GM12865 (cell line): Measurements from ENCODE around the gene ASPA.
"Not testable (repeated sequence)": the region's sequence is repeated elsewhere in the genome, so short reads cannot be mapped to it uniquely, and the experiment has no call there.

Source experiments
- DNase-seq: peaks from one replicate; pipeline ENCODE4 v3.0.0; 2010; ENCODE audit warnings: low read depth
- H3K4me3 ChIP-seq: 2 replicates; pipeline ENCODE4 v1.5.1; 2011; ENCODE audit warnings: mild to moderate bottlenecking, low read depth, low read length, control low read depth
- TF ChIP-seq, protein P1 (sequence below): IDR thresholded peaks from 2 replicates; pipeline ENCODE4 v1.5.1; 2011; ENCODE audit warnings: low read length, control low read depth, low read depth, inconsistent platforms; ENCODE audit not compliant: insufficient read depth; ENCODE audit errors: missing control alignments

ASPA gene

DNA sequence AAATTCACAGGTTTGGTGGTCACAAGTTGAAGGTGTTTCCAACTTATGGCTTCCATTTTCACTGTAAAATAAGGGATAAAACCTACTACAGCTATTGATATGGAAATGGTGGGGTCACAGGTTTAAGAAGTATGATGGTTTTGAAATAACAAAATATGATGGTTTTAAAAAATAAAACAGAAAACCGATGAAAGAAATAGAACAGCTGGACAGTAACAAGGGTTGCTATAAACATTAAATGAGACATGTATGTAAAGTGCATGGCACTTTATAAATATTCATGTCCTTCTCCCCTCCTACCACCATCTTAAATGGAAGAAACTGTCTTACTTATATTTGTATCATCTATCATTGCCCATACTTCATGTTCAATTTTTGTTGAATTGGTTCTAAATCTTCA is 31.3 kb downstream of the ASPA start:
- H3K4me3 ChIP-seq = no peak overlapping the region
- TF ChIP-seq, protein P1, sequence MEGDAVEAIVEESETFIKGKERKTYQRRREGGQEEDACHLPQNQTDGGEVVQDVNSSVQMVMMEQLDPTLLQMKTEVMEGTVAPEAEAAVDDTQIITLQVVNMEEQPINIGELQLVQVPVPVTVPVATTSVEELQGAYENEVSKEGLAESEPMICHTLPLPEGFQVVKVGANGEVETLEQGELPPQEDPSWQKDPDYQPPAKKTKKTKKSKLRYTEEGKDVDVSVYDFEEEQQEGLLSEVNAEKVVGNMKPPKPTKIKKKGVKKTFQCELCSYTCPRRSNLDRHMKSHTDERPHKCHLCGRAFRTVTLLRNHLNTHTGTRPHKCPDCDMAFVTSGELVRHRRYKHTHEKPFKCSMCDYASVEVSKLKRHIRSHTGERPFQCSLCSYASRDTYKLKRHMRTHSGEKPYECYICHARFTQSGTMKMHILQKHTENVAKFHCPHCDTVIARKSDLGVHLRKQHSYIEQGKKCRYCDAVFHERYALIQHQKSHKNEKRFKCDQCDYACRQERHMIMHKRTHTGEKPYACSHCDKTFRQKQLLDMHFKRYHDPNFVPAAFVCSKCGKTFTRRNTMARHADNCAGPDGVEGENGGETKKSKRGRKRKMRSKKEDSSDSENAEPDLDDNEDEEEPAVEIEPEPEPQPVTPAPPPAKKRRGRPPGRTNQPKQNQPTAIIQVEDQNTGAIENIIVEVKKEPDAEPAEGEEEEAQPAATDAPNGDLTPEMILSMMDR = no peak
- no peak for DNase-seq

DNA sequence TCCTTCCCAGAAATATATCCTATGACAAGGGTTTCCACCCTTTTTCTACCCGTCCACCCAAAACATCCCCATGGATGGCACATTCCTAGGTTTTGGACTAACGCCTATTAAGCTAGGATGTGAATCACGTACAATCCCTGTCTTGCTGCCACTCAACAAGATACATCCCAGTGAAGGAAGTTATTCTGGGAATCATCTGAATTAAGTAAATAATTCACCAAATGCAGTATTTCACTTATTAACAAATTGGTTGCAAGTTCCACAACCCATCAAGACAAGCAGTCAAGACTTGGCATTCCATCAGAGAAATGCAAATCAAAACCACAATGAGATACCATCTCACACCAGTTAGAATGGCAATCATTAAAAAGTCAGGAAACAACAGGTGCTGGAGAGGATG is 32.1 kb downstream of the ASPA start:
- no peak for DNase-seq
- no peak overlapping the region for H3K4me3 ChIP-seq
- TF ChIP-seq, protein P1 = no peak

DNA sequence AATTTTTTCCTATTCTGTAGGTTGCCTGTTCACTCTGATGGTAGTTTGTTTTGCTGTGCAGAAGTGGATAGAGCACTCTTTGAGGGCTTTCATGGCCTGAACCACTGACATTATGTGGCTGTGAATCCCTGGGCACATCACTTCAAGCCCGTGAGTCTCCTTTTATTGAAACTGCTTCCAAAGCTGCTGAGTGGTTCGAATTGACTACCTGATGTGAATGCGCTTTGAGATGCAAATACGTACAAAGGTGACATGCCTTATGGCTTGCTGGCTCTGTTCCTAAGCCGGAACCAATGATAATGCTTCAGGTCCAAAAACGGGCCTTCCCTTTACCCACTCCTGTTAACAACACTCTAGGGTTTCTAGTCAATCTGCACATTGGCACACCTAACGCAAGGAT is 34.3 kb downstream of the ASPA start:
- TF ChIP-seq, protein P1 = no peak
- no peak overlapping the region for H3K4me3 ChIP-seq
- DNase-seq = no peak

DNA sequence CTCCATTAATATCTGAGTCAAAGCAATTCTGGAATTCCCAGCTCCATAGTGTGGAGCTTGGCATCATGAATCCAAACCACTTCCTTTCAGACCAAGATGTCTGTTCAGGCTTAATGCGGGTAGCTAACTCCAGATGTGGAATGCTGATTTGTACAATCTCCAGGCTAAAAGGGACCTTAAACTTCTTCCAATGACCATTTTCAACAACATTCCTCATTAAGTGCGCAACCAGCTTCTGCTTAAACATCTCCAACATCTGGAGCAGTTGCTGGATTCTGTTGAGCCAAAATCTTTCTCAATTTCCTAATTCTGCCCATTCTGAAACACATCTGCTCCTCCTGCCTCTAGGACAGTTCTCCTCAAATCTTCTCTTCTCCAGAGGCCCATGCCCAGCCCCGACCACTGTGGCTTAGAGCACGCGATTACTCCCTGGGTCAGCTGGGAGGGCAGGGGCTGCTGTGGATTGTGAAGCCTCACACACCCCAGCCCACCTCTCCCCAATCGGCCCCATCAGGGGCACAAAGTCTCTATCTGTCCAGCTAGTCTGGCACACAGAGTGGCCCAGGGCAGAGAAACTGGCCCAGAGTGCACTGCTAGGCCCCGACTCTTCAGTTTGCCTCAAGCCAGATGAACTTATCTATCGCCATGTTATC is 36.2 kb downstream of the ASPA start:
- DNase-seq = no peak
- no peak overlapping the region for H3K4me3 ChIP-seq
- TF ChIP-seq, protein P1 = no peak

DNA sequence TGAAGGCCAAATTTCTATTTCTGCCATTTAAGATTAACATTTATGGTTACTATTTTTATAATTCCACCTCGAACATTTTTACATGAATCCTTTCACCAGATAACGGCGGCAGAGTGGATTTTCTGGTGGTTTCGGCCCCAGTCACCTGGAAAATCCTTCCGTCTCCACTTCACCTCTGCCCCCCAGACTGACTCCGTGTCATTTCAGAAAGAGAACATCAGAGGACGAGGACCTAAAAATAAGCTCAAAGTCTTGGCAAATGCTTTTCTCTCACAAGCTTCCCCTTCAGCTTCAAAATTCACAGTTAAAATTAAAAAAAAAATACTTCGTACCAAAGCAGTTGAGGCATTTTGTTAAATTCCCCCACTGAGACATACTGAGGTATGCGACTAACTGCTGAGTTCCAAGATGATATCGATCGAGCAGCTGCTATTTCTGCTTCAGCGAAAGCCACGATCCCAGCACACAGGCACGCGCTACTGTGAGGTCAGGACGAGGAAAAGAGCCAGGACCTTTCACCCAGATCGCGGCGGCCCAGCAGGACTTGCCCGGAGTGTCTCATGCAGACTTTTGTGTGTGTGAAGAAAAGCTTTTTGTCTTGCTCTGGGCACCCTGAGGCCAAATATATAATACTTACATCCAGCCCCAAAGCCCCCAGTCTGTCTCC is 36.8 kb downstream of the ASPA start:
- H3K4me3 ChIP-seq = no peak overlapping the region
- TF ChIP-seq, protein P1 = no peak
- DNase-seq = no peak

DNA sequence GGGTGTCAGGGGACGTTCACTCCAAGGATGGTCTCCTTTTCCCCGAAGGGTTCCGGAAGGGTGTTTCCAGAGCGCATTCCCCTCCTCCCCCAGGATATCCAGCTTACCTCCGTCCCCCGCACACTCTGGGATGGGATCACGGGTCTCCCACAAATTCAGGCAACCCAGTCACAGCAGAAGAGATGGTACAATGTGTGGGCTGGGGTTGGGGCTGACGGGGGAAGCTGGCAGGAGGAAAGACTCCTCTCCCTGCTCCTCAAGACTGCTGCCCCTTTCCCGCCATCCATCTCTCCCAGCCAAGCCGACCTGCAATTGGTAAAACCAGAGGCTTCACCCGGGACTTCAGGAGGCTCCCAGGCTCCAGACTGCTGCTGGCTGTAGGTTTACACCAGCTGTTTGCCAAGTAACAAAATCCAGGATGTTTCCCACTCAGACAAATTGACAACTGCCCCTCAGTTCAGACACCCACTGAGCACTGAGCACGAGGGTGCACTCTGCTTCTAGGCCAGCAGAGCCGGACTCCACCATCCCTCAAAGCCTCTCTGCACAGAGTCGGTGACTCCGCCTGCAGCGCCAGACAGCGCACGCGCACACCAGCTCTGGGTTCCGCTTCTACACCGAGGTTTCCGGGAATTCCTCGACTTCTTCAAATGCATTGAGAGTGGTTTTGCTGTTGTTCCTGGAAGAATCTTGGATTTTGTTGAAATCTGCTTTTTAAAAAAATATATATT is 37.7 kb downstream of the ASPA start:
- TF ChIP-seq, protein P1 = no peak
- H3K4me3 ChIP-seq = no peak overlapping the region
- DNase-seq = no peak

DNA sequence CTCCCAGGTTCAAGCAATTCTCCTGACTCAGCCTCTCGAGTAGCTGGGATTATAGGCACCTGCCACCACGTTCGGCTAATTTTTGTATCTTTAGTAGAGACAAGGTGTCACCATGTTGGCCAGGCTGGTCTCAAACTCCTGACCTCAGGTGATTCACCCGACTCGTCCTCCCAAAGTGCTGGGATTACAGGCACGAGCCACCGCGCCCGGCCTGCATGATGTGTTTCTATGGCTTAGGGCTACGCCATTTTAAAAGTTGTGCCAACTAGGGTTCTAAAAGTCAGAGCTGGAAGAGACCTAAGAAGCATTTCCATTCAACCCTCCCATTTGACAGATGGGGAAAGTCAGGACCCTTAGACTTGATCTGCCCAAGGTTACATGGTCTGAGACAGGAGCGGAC is 38.4 kb downstream of the ASPA start:
- not testable (repeated sequence) for H3K4me3 ChIP-seq, DNase-seq
